Tibial nerve (tissue), 3 donors: ENCODE results near the gene FOXJ3.

Experiments
- POLR2A ChIP-seq, 2 donors: fragments of 450-650 bp; IDR thresholded peaks; one replicate each; pipeline ENCODE4 v1.6.1; 2017; ENCODE audit warnings: antibody characterized with exemption in 2 of 2, mild to moderate bottlenecking in 2 of 2, moderate library complexity in 2 of 2
- TF ChIP-seq, protein P1 (sequence below), 5 experiments: fragments of 200-600 bp in 3 of 5; fragments of 450-650 bp in 2 of 5; sonication (generic) in 3 of 5; IDR thresholded peaks; one replicate each; pipeline ENCODE4 v1.5.1; 2016 to 2019; ENCODE audit warnings: antibody characterized with exemption in 5 of 5, mild to moderate bottlenecking in 3 of 5, moderate library complexity in 2 of 5

DNA sequence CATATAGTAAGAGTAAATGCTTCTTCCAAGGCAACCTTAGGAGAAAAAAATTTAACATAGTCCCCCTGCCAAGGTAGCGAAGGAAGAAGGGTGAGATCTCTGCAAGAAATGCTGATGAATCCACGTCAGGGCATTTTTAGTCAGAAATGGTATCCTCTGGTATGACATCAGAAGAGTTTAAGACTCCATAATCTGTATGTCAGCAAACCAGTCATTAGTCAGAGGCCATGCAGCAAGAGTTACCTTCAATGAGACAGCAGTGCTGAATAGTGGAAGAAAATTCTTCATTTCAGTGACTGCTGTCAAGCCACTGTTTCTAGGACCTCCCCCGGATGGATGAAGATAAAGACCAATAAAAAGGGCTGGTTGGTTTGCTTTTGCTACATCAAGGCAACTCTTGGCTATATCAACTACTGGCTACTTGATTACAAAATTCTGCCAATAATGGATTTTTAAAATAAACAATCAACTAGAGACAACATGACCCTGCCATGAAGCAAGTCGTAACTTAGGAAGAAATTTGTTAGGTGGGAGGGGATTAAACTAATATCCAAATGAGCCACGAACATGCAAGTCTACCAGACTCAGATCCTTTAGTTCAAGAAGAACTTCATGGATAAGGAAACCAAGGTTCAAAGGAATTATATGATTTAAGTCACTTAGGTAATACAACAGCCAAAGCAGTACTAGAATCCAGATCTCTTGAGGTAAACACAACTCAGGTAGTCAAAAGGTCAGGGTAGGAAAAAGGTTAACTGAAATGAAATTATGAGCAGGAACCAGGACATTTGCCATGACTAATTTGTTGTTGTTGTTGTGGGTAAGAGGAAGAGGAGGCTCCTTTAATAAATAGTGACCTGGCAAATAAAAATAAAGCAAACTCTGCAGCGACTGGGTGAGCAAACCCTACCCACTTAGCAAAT lies 144.8 kb downstream of the FOXJ3 start:
- TF ChIP-seq POLR2A (IDR thresholded peaks at IDR 0.05): no peak
- TF ChIP-seq, protein P1, sequence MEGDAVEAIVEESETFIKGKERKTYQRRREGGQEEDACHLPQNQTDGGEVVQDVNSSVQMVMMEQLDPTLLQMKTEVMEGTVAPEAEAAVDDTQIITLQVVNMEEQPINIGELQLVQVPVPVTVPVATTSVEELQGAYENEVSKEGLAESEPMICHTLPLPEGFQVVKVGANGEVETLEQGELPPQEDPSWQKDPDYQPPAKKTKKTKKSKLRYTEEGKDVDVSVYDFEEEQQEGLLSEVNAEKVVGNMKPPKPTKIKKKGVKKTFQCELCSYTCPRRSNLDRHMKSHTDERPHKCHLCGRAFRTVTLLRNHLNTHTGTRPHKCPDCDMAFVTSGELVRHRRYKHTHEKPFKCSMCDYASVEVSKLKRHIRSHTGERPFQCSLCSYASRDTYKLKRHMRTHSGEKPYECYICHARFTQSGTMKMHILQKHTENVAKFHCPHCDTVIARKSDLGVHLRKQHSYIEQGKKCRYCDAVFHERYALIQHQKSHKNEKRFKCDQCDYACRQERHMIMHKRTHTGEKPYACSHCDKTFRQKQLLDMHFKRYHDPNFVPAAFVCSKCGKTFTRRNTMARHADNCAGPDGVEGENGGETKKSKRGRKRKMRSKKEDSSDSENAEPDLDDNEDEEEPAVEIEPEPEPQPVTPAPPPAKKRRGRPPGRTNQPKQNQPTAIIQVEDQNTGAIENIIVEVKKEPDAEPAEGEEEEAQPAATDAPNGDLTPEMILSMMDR (IDR thresholded peaks at IDR 0.05): no peak
